GM13976 (cell line): ENCODE measurements around the gene ERG.

ENCODE experiments used
- DNase-seq: peaks from one replicate; pipeline ENCODE4 v3.0.0; 2012; ENCODE audit warnings: low spot score
- in situ Hi-C: fragments of 300-500 bp; cut with MboI; formaldehyde crosslinking; loops from one replicate; pipeline ENCODE4 v1.12.0; 2022; ENCODE audit warnings: low sequenced_read_pairs, mixed read lengths, inconsistent platforms; ENCODE audit not compliant: unreplicated experiment
- TF ChIP-seq, protein P1 (sequence below): IDR thresholded peaks from 2 replicates; pipeline ENCODE4 v1.5.1; 2012; ENCODE audit warnings: borderline replicate concordance, mild to moderate bottlenecking; ENCODE audit not compliant: insufficient read depth; ENCODE audit errors: extremely low read depth, missing control alignments, control extremely low read depth

Gene ERG

DNA sequence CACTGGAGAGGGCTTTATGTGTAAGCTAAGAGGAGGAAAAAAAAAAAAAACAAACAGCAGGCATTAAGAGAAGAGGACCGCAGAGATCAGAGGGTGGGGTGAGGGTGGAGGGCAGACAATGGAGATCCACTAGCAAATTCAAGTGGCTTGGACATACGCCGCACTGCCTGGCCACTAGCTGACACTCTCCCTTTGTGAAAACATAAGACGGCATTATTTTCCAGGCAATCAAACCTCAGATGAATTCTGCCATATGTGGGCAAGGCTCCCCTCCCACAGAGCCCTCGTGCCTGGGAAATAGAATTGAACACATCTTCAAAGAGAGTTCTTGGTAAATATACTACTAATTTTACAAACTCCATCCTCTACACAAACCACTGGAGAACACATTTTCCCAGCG lies 53.6 kb downstream of the ERG start:
- no peak for DNase-seq
- in situ Hi-C loops, result no loop called here
- TF ChIP-seq, protein P1, sequence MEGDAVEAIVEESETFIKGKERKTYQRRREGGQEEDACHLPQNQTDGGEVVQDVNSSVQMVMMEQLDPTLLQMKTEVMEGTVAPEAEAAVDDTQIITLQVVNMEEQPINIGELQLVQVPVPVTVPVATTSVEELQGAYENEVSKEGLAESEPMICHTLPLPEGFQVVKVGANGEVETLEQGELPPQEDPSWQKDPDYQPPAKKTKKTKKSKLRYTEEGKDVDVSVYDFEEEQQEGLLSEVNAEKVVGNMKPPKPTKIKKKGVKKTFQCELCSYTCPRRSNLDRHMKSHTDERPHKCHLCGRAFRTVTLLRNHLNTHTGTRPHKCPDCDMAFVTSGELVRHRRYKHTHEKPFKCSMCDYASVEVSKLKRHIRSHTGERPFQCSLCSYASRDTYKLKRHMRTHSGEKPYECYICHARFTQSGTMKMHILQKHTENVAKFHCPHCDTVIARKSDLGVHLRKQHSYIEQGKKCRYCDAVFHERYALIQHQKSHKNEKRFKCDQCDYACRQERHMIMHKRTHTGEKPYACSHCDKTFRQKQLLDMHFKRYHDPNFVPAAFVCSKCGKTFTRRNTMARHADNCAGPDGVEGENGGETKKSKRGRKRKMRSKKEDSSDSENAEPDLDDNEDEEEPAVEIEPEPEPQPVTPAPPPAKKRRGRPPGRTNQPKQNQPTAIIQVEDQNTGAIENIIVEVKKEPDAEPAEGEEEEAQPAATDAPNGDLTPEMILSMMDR, result no peak

DNA sequence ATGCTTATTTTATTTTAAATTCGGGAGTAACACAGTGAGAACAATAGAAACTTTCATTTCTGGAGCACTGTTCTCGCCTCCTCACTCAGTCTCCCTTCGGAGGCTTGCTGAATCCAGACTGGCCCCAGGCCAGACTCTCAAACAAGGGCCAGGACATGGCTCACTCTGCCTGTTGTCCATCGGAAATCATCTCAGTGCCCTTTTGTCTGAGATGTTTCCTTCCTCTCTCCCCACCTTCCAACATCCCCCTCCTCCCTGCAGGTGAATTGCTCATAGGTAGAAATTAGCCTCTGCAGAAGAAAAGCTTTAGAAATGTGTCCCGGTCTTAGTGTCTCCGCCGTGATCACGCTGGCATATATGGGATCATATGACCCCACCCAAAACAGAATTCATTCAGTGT lies 55.2 kb downstream of the ERG start:
- no peak for DNase-seq
- TF ChIP-seq, protein P1, result no peak
- in situ Hi-C loops, result no loop called here

DNA sequence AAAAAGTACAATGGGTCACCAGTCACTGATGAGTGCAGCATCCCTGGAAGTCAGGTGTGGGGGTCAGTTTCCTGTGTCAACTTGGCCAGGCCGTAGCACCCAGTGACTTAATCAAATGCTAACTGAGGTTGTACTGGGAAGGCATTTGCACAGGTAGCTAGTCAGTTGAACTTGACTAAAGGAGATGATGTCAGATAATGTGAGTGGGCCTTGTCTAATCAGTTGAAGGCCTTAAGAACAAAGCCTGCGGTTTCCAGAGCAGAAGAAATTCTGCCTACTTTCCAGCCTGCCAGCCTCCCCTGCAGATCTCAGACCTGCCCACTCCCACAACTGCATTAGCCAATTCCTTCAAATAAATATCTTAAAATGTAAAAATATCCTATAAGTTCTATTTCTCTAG lies 57.1 kb downstream of the ERG start:
- in situ Hi-C loops, result no loop called here
- no peak for DNase-seq

DNA sequence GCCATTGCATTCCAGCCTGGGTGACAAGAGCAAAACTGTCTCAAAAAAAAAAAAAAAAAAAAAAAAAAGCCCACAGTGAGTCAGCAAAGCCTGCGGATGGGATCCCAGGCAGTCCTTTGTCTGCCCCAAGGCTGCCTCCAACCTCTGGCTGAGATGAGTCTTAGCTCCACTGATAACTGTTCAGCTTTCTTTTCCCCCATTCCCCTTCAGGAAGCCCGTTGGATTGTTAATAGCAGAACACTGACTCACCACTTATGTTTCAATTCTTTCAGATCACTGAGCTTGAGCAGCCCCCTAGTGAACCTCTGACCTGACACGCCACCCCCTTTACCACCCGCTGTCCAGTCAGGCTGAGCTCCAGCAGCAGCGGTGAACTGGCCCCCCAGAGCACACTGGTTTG lies 57.5 kb downstream of the ERG start:
- in situ Hi-C loops, result no loop called here
- TF ChIP-seq, protein P1, result no peak
- DNase-seq, result no peak

More for the DNA sequence above, 57.1 kb downstream of the ERG start:
- TF ChIP-seq, protein P1, result no peak

DNA sequence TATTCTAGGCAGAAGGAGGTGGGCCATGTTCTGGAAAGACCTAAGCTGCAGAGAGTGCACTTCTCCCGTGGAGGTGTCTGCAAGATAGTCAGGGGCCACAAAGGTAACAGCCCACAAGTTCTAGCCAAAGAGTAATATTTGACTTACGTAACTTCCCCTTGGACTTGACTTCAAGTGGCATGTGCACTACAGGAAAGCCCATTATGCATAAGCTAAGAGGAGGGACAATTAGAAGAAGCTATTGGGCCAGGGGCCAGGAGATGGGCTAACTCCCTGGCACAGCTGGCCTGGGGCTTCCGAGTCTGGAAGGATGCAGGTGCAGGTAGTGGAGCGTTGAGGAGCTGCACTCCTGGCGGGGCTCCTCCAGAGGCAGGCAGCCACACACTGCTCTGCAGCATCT lies 58.3 kb downstream of the ERG start:
- DNase-seq, result no peak
- in situ Hi-C loops, result no loop called here
- TF ChIP-seq, protein P1, result no peak

DNA sequence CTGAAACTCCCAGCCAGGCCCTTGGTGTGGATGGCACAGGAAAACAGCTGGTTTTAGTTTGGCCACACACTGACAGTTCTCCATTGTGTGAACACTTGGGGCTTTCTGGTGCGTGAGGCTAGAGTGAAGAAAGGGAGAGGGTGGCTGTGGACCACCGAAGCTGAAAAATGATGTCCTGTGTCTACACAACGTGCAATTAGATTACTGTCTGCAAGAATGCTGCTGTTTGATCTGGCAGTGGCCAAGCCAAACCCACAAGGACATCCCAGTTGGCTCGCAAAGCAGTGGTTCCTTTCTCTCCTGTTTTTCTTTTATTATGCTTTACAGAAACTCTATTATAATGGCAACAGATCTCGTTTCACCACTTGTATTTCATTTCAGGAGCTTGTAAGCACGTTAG lies 58.9 kb downstream of the ERG start:
- DNase-seq, result no peak
- in situ Hi-C loops, result no loop called here
- TF ChIP-seq, protein P1, result no peak

DNA sequence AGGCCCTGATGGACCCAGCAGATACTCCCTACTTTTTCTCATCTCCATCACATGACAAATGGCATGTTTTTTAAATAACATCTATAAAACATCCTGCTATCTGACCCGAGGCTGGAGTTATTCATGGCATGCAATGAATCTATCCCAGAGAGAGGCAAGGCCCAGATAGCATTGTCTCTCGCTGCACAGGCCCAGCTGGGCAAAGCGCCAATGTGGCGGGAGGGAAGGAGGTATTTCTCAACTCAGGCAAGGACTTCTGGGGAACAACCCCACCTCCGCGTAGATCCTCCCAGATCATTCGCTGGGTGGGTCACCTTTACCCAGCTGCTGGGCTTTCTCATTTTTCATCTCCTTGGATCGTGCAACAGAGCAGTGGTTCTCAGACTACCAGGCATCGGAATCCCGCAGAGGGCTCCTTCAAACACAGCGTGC lies 59.8 kb downstream of the ERG start:
- in situ Hi-C loops, result no loop called here
- TF ChIP-seq, protein P1, result no peak
- no peak for DNase-seq
